Spleen (tissue), 11 donors: ENCODE results near the gene UBE2I. TPM values are rescaled to one million over a fixed set of nuclear protein-coding genes. Genes with fewer than 3 reads are reported as not detected.

Experiments used
- DNase-seq: peaks from one replicate; pipeline ENCODE4 v3.0.0-alpha.2; 2020
- H3K27ac ChIP-seq, 8 donors: fragments of 200-600 bp; sonication (generic) in 7 of 8; 1 replicate in 4 of 8; 2 replicates in 4 of 8; pipeline versions ENCODE4 v1.5.0 to v1.8.0; 2016 to 2021; ENCODE audit warnings: inconsistent platforms in 4 of 8, mild to moderate bottlenecking in 4 of 8, moderate library complexity in 1 of 8
- H3K27me3 ChIP-seq, 7 donors: fragments of 200-600 bp; sonication (generic) in 6 of 7; replicated peaks in 1 of 7; 1 replicate in 4 of 7; 2 replicates in 3 of 7; pipeline versions ENCODE4 v1.5.0 to v1.8.0; 2016 to 2021; ENCODE audit warnings: inconsistent platforms in 3 of 7, mild to moderate bottlenecking in 1 of 7
- H3K36me3 ChIP-seq, 6 donors: fragments of 200-600 bp; sonication (generic) in 5 of 6; 1 replicate in 4 of 6; 2 replicates in 2 of 6; pipeline versions ENCODE4 v1.5.0 to v1.8.0; 2016 to 2021; ENCODE audit warnings: inconsistent platforms in 2 of 6
- H3K4me1 ChIP-seq, 6 donors: fragments of 200-600 bp; sonication (generic) in 5 of 6; 1 replicate in 3 of 6; 2 replicates in 3 of 6; pipeline versions ENCODE4 v1.5.0 to v1.8.0; 2016 to 2021; ENCODE audit warnings: inconsistent platforms in 3 of 6
- H3K4me3 ChIP-seq, 8 donors: fragments of 200-600 bp; sonication (generic) in 7 of 8; 1 replicate in 4 of 8; 2 replicates in 4 of 8; pipeline versions ENCODE4 v1.5.0 to v1.8.0; 2016 to 2021; ENCODE audit warnings: inconsistent platforms in 4 of 8, mild to moderate bottlenecking in 4 of 8, moderate library complexity in 2 of 8
- H3K9me3 ChIP-seq, 8 donors: fragments of 200-600 bp; sonication (generic) in 7 of 8; 1 replicate in 4 of 8; 2 replicates in 4 of 8; pipeline versions ENCODE4 v1.5.0 to v1.8.0; 2016 to 2021; ENCODE audit warnings: inconsistent platforms in 4 of 8
- CTCF ChIP-seq, 11 experiments: fragments of 200-600 bp in 7 of 11; fragments of 450-650 bp in 4 of 11; sonication (generic) in 4 of 11; IDR thresholded peaks in 8 of 11; conservative IDR thresholded peaks in 3 of 11; 1 replicate in 7 of 11; 2 replicates in 4 of 11; pipeline versions ENCODE4 v1.4.0 to v1.8.0; 2016 to 2021; ENCODE audit warnings: antibody characterized with exemption in 11 of 11, inconsistent platforms in 4 of 11, mild to moderate bottlenecking in 1 of 11
- POLR2A ChIP-seq, 3 donors: fragments of 450-650 bp; IDR thresholded peaks; one replicate each; pipeline ENCODE4 v1.5.1; 2017; ENCODE audit warnings: antibody characterized with exemption in 3 of 3, mild to moderate bottlenecking in 1 of 3
- POLR2AphosphoS5 ChIP-seq, 3 donors: sonication (generic); formaldehyde crosslinking; IDR thresholded peaks; one replicate each; pipeline ENCODE4 v1.5.1; 2017; ENCODE audit warnings: antibody characterized with exemption in 3 of 3
- WGBS, 5 donors: extraction: QIAGEN DNeasy Blood & Tissue Kit in 3 of 5; methylation state at CpG; one replicate each; pipeline versions ENCODE4 v1.1.5 to v1.1.7; 2013 to 2018; 5-methylcytosine and 5-hydroxymethylcytosine counted together
- intact Hi-C: fragments of 100-400 bp; cut with DNase I; formaldehyde crosslinking; loops from one replicate; pipeline ENCODE4 v1.15.0; 2023; ENCODE audit warnings: low total_unique reads
- polyA plus RNA-seq, 3 donors: library from polyadenylated mRNA; stranded (reverse); fragments of 200-250 nt; gene quantifications; one replicate each; pipeline ENCODE4 v1.2.1, GENCODE V29; 2013
- total RNA-seq, 7 donors: library from RNA; depleted of rRNA in 3 of 7; stranded (reverse); fragments of >200 nt in 3 of 7; fragmentation: NEBNext Ultra II Directional in 4 of 7; extraction: Animal tissue kit (Norgen Biotek cat#: 25700) in 4 of 7; gene quantifications; one replicate each; pipeline versions ENCODE4 v1.1.0 to v1.2.1, GENCODE V29; 2016 to 2021
- donor health status: healthy with polysubstance abuse.
- donor health status: DM: no; HTN: no; CAD: no; lungs with moderate emphysema.
- donor health status: DM: no; HTN: no; CAD: no.
- donor health status: Bipolar disorder and iron deficiency.
- donor health status: healthy.
- donor health status: DM: no; HTN: no; CAD: no.
- donor health status: DM: yes; HTN: yes; CAD: no.

Gene UBE2I
- total and polyA plus RNA-seq, 10 donors, result 78.1 to 142 (median 119) TPM

GRCh38 chr16:1315081-1316032 is 5.9 kb downstream of the UBE2I start:
- intact Hi-C loops, result no loop called here
- Histone ChIP-seq H3K4me3 (no peak overlapping the region), H3K9me3 (no peaks in the 10 kb centered on the region), H3K4me1 (peaks cover 24 to 70% (median 46%) of the 10 kb centered on the region in 6 donors), H3K36me3 (peaks cover 3 to 89% (median 78%) of the 10 kb centered on the region in 6 donors), H3K27ac (no peak overlapping the region), H3K27me3 (no peaks in the 10 kb centered on the region)
- no peak for DNase-seq
- TF ChIP-seq CTCF (IDR thresholded peaks at IDR 0.05 in 8 of 11, conservative IDR thresholded peaks at IDR 0.05 in 3 of 11), result no peak
- TF ChIP-seq POLR2A (IDR thresholded peaks at IDR 0.05), result no peak
- TF ChIP-seq POLR2AphosphoS5 (IDR thresholded peaks at IDR 0.05), result no peak
- 86 to 91% (median 87%) methylated on average over 23 to 46 of the region's 46 CpGs for WGBS, 5 donors

GRCh38 chr16:1316033-1316405 is 6.6 kb downstream of the UBE2I start:
- no peak for DNase-seq

GRCh38 chr16:1317479-1318267 is 8.2 kb downstream of the UBE2I start:
- Histone ChIP-seq H3K4me1 (peaks cover 4 to 47% (median 23%) of the 10 kb centered on the region in 6 donors), H3K27me3 (no peaks in the 10 kb centered on the region), H3K36me3 (peaks cover 3 to 100% (median 91%) of the 10 kb centered on the region in 6 donors), H3K9me3 (no peaks in the 10 kb centered on the region), H3K27ac (no peak overlapping the region), H3K4me3 (no peak overlapping the region)
- TF ChIP-seq POLR2A (IDR thresholded peaks at IDR 0.05) (no peak), POLR2AphosphoS5 (IDR thresholded peaks at IDR 0.05) (peak; percentile 14 to 67 (median 24)), CTCF (IDR thresholded peaks at IDR 0.05 in 8 of 11, conservative IDR thresholded peaks at IDR 0.05 in 3 of 11) (no peak)
- WGBS, 5 donors, result 91 to 93% (median 92%) methylated on average over 24 to 32 of the region's 32 CpGs
- no peak for DNase-seq
- intact Hi-C loops, result no loop called here

More at GRCh38 chr16:1316033-1316405, 6.6 kb downstream of the UBE2I start:
- Histone ChIP-seq H3K36me3 (peaks cover 3 to 96% (median 84%) of the 10 kb centered on the region in 6 donors), H3K4me3 (no peak overlapping the region), H3K4me1 (peaks cover 20 to 63% (median 39%) of the 10 kb centered on the region in 6 donors), H3K9me3 (no peaks in the 10 kb centered on the region), H3K27me3 (no peaks in the 10 kb centered on the region), H3K27ac (no peak overlapping the region)
- intact Hi-C loops, result no loop called here
- TF ChIP-seq CTCF (IDR thresholded peaks at IDR 0.05 in 8 of 11, conservative IDR thresholded peaks at IDR 0.05 in 3 of 11), result no peak
- no peak for TF ChIP-seq POLR2A (IDR thresholded peaks at IDR 0.05)
- TF ChIP-seq POLR2AphosphoS5 (IDR thresholded peaks at IDR 0.05), result peak in 1 of 3 donors; percentile 48
- WGBS, 5 donors, result 83 to 95% (median 89%) methylated on average over 10 to 14 of the region's 14 CpGs

GRCh38 chr16:1318268-1318545 is 8.8 kb downstream of the UBE2I start:
- H3K36me3 ChIP-seq, result peaks cover 3 to 100% (median 94%) of the 10 kb centered on the region in 6 donors

More at GRCh38 chr16:1318268-1318545, 8.8 kb downstream of the UBE2I start:
- TF ChIP-seq POLR2AphosphoS5 (IDR thresholded peaks at IDR 0.05), result no peak
- no peak for TF ChIP-seq CTCF (IDR thresholded peaks at IDR 0.05 in 8 of 11, conservative IDR thresholded peaks at IDR 0.05 in 3 of 11)
- no peak for TF ChIP-seq POLR2A (IDR thresholded peaks at IDR 0.05)
- Histone ChIP-seq H3K27me3 (no peaks in the 10 kb centered on the region), H3K4me3 (no peak overlapping the region), H3K4me1 (peaks cover 0 to 42% (median 18%) of the 10 kb centered on the region in 6 donors), H3K9me3 (no peaks in the 10 kb centered on the region), H3K27ac (no peak overlapping the region)
- WGBS, 5 donors, result 76 to 83% (median 81%) methylated on average over 7 to 9 of the region's 9 CpGs
- no peak for DNase-seq
- intact Hi-C loops, result no loop called here
